GM06990 (cell line): Measurements from ENCODE around the gene GPR137.

Experiments
- DNase-seq: peaks from one replicate; pipeline ENCODE4 v3.0.0-alpha.2; 2011; ENCODE audit not compliant: insufficient read length; ENCODE audit errors: extremely low read depth
- H3K27me3 ChIP-seq: replicated peaks from 2 replicates; pipeline ENCODE4 v1.6.0; 2011; ENCODE audit warnings: low read length; ENCODE audit not compliant: control insufficient read depth, insufficient read depth
- H3K36me3 ChIP-seq: 2 replicates; pipeline ENCODE4 v1.5.1; 2011; ENCODE audit warnings: low read length; ENCODE audit not compliant: control insufficient read depth, insufficient read depth
- H3K4me3 ChIP-seq: replicated peaks from 2 replicates; pipeline ENCODE4 v1.5.1; 2011; ENCODE audit warnings: low read depth, mild to moderate bottlenecking, control low read depth, low read length
- TF ChIP-seq, protein P1 (sequence below): IDR thresholded peaks from 2 replicates; pipeline ENCODE4 v1.5.1; 2011; ENCODE audit warnings: low read length, control low read depth, mild to moderate bottlenecking, inconsistent platforms; ENCODE audit not compliant: insufficient read depth, poor library complexity, severe bottlenecking

The GPR137 gene

DNA sequence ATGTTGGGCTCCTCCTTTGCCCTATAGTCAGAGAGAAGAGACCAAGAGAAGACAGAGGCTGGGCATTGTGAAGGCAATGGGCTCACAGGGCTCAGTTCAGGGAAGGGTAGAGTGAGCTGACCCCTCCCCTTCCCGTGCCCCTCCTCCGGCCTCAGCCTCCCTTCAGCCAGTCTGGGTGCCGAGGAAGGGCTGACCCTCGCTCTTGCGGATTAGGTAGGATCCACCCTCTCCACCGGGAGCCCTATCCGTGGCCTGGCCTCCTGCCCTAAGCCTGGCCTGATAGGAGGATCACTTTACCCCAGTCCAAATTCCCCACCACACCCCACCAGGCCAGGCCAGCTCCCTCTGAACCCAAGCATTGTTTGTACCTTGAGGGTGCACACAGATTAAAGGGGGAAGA, 37.1 kb upstream of the GPR137 start:
- no peak for DNase-seq
- Histone ChIP-seq H3K27me3 (no peaks in the 10 kb centered on the region), H3K36me3 (peaks cover 7% of the 10 kb centered on the region), H3K4me3 (no peak overlapping the region)
- TF ChIP-seq, protein P1, sequence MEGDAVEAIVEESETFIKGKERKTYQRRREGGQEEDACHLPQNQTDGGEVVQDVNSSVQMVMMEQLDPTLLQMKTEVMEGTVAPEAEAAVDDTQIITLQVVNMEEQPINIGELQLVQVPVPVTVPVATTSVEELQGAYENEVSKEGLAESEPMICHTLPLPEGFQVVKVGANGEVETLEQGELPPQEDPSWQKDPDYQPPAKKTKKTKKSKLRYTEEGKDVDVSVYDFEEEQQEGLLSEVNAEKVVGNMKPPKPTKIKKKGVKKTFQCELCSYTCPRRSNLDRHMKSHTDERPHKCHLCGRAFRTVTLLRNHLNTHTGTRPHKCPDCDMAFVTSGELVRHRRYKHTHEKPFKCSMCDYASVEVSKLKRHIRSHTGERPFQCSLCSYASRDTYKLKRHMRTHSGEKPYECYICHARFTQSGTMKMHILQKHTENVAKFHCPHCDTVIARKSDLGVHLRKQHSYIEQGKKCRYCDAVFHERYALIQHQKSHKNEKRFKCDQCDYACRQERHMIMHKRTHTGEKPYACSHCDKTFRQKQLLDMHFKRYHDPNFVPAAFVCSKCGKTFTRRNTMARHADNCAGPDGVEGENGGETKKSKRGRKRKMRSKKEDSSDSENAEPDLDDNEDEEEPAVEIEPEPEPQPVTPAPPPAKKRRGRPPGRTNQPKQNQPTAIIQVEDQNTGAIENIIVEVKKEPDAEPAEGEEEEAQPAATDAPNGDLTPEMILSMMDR: no peak

DNA sequence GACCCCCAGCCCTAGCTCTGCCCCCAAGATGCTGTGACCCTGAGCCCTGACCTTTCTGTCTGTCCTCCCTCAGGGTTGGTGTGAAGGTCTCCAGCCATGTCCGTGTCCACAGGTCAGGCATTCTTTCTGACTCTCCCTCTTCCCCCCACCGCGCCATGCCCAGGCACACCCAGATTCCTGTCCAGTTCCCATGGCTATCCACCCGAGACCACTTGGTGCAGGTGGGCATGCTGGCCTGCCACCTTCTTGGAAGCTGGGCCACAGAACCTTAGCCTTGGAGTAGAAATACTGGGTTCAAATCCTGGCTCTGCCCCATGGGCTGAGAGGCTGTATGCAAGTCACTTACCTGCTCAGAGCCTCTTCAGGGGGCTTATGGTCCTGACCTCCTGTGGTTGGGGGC, 36.6 kb upstream of the GPR137 start:
- Histone ChIP-seq H3K36me3 (peaks cover 2% of the 10 kb centered on the region), H3K4me3 (no peak overlapping the region), H3K27me3 (no peaks in the 10 kb centered on the region)
- no peak for DNase-seq
- TF ChIP-seq, protein P1: no peak

DNA sequence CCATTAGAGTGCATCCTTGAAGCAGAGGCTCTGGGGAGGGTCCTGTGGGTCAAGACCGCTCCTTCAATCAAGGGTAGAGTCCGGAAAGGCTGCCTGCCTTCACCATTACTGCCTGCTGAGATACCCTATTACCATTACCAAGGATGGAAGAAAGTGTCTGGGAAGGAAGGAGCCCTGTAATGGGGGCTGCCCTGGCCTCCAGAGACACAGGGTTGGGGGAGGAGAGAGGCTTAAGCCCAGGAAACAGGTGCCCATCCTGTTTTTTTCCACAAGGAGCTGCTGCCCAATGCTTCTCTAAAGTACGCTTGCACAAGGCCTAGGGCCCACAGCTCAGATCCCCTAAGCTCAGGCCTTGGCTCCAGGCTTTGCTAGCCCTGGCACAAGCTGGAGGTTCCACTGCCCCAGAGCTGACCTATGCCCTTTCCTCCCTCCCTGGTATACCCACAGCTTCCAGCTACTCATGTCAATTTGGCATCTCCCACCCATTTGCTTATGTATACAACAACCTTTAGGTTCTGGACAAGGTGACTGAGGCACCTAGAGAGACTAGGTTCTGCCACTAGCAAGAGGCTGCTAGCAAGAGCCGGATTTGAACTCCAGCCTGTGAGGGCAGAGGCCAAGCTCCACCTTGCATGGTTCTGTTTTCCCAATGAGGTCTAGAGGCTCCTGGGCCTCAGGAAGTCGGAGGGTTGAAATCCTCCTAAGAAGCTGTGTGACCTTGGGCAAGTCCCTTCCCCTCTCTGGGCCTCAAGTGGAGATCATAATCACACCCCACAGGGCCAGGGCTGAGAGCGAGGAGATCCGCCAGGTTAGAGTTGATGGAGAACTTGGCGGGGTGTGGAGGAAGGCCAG, 35.9 kb upstream of the GPR137 start:
- no peak for DNase-seq
- no peak overlapping the region for H3K4me3 ChIP-seq
- peaks cover 2% of the 10 kb centered on the region; the same call in 1 of the 2 replicates for H3K36me3 ChIP-seq
- TF ChIP-seq, protein P1: no peak
- no peaks in the 10 kb centered on the region for H3K27me3 ChIP-seq

DNA sequence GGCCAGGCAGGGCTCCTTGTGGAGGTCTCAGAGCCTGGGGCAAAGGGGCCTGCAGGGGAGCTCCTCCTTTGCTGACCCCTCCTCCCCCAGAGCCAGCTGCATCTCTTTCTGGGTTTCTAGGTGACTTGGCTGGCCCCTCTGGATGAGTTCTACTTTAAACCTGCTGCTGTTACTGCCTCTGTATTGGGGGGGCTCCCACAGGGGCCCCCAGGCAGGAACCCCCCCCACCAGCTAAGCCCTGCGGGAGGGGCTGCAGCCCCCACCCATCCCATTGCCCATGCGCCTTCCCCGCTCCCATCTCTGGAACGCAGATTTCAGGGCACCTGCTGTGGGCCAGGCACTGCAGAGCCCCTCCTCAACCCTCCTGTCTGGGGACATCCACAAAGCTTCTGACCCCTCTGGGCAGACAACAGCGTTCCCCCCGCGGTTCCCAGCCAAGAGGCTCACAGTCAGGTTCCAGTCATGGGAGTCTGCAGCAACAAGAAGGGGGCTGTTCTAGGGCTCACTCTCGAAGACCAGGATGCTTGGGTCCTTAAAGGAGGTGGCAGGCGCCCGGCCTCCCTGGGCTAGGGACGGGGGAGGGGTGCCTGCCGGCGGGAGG, 35.1 kb upstream of the GPR137 start:
- TF ChIP-seq, protein P1: no peak
- peak overlapping the region; percentile 59 for H3K4me3 ChIP-seq
- DNase-seq: no peak
- no peaks in the 10 kb centered on the region for H3K27me3 ChIP-seq
- H3K36me3 ChIP-seq: peaks cover 1% of the 10 kb centered on the region; the same call in 1 of the 2 replicates

DNA sequence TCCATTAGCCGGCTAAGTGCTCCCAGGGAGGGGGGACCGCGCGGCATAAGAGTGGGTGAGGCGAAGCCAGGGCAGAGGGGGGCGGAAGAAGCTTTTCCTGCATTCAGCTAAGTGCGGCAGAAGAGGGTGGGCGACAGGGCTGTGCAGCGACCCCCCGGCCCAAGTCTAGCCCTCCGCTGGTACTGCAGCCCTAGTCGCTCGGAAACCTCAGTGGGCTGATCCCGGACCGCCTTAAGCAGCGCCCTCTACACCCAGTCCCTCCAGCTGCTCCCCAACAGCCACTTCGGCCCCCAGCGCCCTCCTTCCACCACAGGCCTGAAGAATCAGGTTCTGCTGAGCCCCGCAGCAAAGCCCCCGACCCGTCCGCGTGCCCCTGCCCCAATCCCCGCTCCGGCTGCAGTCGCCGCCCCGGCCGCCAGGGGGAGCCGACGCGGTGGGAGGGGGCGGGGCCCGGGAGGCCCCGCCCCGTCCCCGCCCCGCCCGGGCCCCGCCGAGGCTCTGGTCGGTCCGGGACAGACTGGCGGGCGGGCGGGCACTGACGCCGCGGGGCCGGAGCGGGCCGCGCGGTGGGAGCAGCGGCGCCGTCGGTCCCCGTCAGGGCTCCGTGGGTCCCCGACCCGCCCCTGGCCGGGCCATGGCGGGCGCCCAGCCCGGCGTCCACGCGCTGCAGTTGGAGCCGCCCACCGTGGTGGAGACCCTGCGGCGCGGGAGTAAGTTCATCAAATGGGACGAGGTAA, 34.5 kb upstream of the GPR137 start, which contains the start of gene PLCB3:
Gene PLCB3 (plus strand): TSS at position 515 of the 737 bp plus-strand sequence. CDS start 120 bp downstream, at position 635.
- Histone ChIP-seq H3K27me3 (no peaks in the 10 kb centered on the region), H3K36me3 (peaks cover 4% of the 10 kb centered on the region), H3K4me3 (peak within 1 kb of the TSS; percentile 71)
- TF ChIP-seq, protein P1: peak; percentile 62
- peak; percentile 55 for DNase-seq
